Kidney epithelial cell (primary cell): Measurements from ENCODE around the gene ZC3HAV1. TPM values are rescaled to one million over a fixed set of nuclear protein-coding genes. Genes with fewer than 3 reads are reported as not detected.
A peak's percentile ranks its signal among the peaks of the same experiment; 100 is the strongest.

Source experiments
- DNase-seq: peaks from one replicate; pipeline ENCODE4 v3.0.0-alpha.2; 2010; ENCODE audit warnings: low read depth
- H3K27me3 ChIP-seq: 2 replicates; pipeline ENCODE4 v1.6.0; 2011; ENCODE audit warnings: low read length; ENCODE audit not compliant: control insufficient read depth, insufficient read depth
- H3K36me3 ChIP-seq: 2 replicates; pipeline ENCODE4 v1.5.1; 2011; ENCODE audit warnings: low read length; ENCODE audit not compliant: control insufficient read depth, insufficient read depth
- H3K4me3 ChIP-seq: 2 replicates; pipeline ENCODE4 v1.5.1; 2011; ENCODE audit warnings: low read depth, mild to moderate bottlenecking, control low read depth, low read length
- CTCF ChIP-seq: IDR thresholded peaks from 2 replicates; pipeline ENCODE4 v1.5.1; 2011; ENCODE audit warnings: mild to moderate bottlenecking, moderate library complexity, low read length, control low read depth, inconsistent platforms; ENCODE audit not compliant: insufficient read depth, poor library complexity, severe bottlenecking
- total RNA-seq: library from RNA; depleted of rRNA; stranded (reverse); fragments of >200 nt; gene quantifications from 2 replicates; pipeline ENCODE4 v1.2.3, GENCODE V29; 2015

Gene ZC3HAV1
- total RNA-seq, 1 donor from 2014 or later, result 43.4 TPM

- Histone ChIP-seq H3K27me3 (no peaks in the 10 kb centered on the region), H3K4me3 (no peak overlapping the region), H3K36me3 (no peaks in the 10 kb centered on the region)
- DNase-seq, result no peak
- peak; percentile 79 for TF ChIP-seq CTCF
Measured at GRCh38 chr7:139016931-139017511, 92.5 kb downstream of the ZC3HAV1 start.

DNA sequence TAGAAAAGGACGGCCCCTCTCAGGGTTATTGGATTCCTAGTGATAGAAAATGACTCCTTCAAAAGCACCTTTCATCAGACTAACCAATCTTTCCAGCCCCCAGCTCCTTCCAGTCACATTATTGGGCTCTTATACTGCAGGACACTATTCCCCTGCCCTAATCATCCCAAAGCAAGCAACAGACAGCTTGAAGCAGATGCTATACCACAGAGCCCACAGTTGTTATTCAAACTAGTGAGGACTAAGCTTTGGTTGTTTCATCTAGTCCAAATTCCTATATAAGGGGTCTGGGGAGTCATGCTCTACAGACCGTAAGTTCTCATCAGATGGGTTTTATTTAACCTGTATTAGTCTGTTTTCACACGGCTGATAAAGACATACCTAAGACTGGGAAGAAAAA is 98.1 kb downstream of the ZC3HAV1 start:
- H3K36me3 ChIP-seq, result no peaks in the 10 kb centered on the region
- no peak overlapping the region for H3K4me3 ChIP-seq
- no peak for TF ChIP-seq CTCF
- no peak for DNase-seq
- no peaks in the 10 kb centered on the region for H3K27me3 ChIP-seq

DNA sequence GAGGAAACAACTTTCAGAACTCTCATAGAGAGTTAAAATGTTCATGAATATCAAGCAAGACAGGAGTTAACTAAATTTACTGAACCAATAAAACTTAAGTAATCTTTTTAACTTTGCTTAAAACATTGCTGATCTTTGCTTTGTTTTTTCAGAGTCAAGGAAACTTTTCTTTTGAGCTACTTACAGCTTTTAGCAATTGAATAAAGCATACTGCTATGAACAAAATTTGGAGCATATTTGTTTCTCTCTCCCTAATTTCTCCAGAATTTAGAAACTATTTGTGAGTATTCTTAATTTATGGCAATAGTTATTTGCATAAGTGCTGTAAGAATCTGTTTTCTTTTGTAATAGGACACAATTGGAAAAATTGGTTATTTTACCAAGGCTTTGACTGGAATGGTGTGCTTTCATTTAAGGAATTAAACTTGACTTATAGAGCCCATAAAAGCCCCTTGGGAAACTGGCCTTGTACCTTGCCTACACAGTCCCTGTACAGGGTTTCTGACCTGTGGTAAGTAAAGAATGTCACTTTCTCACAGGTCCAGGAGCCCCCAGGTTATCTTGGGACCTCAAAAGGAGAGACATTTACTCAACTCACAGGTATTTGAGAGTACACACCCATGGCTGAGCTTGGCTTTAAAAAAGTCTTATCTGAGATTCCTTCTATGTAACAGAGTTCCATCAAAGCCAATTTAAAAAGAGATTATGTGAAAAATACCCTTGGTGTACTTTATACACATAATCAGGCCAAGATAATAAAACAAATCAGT is 105.0 kb downstream of the ZC3HAV1 start:
- Histone ChIP-seq H3K4me3 (no peak overlapping the region), H3K36me3 (no peaks in the 10 kb centered on the region), H3K27me3 (no peaks in the 10 kb centered on the region)
- DNase-seq, result no peak
- TF ChIP-seq CTCF, result no peak

DNA sequence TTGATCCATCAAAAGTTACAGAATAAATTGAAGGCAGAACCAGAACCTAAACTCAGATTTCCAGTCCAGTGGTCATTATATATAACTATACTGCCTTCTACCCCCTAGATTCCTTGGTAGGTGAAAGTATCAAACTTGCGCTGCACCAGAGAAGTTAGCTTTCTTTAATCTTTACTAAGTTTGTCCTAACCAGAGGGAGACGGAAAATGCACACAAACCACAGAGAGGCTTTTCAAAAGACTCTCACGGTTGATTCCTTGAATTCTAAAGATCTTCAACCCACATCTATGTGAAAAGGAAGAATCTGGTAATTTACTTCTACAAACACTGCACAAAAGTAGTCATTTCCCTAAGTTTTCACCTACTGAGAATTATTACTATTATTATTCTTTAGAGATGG is 110.1 kb downstream of the ZC3HAV1 start:
- Histone ChIP-seq H3K4me3 (no peak overlapping the region), H3K36me3 (no peaks in the 10 kb centered on the region), H3K27me3 (no peaks in the 10 kb centered on the region)
- no peak for TF ChIP-seq CTCF
- DNase-seq, result no peak

Other genes starting within 250 kb of the ZC3HAV1 start
- 5.8 and 7.6 TPM in 2 replicates for gene KIAA1549, start 128.3 kb downstream of the ZC3HAV1 start, total RNA-seq
- 14.4 and 21.6 TPM in 2 replicates for gene ZC3HAV1L, start 73.7 kb downstream of the ZC3HAV1 start, total RNA-seq
- gene UBN2, start 121.5 kb upstream of the ZC3HAV1 start, total RNA-seq, result 6.0 and 7.4 TPM in 2 replicates
- gene FMC1, start 231.6 kb upstream of the ZC3HAV1 start, total RNA-seq, result 8.3 and 8.4 TPM in 2 replicates